ENCODE measurements around the gene ANGPTL7.
A peak's percentile ranks its signal among the peaks of the same experiment; 100 is the strongest.

The ANGPTL7 gene, protein sequence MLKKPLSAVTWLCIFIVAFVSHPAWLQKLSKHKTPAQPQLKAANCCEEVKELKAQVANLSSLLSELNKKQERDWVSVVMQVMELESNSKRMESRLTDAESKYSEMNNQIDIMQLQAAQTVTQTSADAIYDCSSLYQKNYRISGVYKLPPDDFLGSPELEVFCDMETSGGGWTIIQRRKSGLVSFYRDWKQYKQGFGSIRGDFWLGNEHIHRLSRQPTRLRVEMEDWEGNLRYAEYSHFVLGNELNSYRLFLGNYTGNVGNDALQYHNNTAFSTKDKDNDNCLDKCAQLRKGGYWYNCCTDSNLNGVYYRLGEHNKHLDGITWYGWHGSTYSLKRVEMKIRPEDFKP

GRCh38 chr1:11188858-11189451 is at the start of gene ANGPTL7:
TSS of gene ANGPTL7 (plus strand) at chr1:11189355. CDS start at chr1:11189580, 225 bp downstream.
- no peak within 1 kb of the TSS for H3K27ac Mint-ChIP-seq
- H3K27me3 Mint-ChIP-seq (ENCODE audit: low read depth) = no peaks in the 10 kb centered on the region
- no peaks in the 10 kb centered on the region for H3K9me3 Mint-ChIP-seq
- no peaks in the 10 kb centered on the region for H3K4me1 Mint-ChIP-seq (ENCODE audit: low read depth)
- peaks cover 7% of the 10 kb centered on the region for H3K36me3 Mint-ChIP-seq (ENCODE audit: low read depth)
- no peak within 1 kb of the TSS for H3K4me3 Mint-ChIP-seq

DNA sequence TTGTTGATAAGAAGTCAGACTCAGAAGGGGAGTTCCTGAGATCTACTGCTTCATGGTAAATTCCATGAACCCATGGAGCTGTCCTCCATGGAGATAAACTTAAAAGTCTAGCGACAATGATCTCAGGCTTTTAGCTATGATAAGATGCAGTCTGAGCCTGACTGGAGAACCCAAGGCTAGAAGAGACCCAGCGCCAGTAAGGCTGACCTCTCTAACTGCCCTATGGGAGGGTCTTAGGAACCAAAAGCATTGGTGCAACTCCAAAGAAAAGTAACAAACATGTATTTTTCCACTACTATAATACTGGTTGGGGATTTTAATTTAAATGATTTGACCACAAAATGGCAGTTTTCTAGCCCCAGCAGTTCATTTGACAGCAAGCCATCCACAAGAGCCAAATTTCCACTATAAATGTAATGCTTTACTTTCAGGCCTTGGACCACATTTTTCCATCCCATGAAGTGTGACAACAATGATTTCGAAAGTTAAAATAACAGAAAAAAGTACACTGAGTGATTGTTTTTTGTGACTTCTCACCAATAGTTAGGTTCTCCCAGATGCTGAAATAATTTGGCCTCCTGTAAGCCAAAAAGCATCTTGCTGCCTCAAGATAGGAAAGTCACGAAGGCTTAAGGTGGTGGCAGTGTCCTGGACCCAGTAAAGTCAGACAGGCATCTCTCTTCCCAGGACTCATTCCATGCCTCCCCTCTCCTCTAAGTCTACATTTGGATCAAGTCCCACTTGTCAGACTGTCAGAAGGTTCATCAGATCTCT is 46.4 kb upstream of the ANGPTL7 start:
- Mint-ChIP-seq H3K4me3 (no peak overlapping the region), H3K36me3 (ENCODE audit: low read depth) (peaks cover 39% of the 10 kb centered on the region), H3K4me1 (ENCODE audit: low read depth) (peaks cover 3% of the 10 kb centered on the region), H3K27me3 (ENCODE audit: low read depth) (no peaks in the 10 kb centered on the region), H3K9me3 (no peaks in the 10 kb centered on the region), H3K27ac (no peak overlapping the region)

DNA sequence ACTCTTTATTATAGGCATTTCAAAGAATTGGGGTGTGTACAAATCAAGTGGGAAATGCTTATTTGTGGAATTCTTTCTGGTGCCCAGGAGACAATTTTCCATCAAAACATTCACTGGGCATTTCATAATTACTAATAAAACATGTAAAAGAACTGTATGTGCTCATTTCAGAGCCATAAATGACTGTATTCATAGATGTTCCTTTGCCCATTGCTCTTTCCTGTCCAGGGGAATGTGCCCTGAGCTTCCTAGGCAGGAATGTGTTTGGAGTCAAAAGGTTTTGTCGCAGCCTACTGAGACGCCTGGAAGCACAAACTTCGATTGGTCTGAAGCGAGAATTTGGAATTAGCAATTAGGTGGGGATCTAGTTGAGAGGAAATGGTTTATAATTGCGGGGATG is 45.8 kb upstream of the ANGPTL7 start:
- Mint-ChIP-seq H3K4me3 (no peak overlapping the region), H3K4me1 (ENCODE audit: low read depth) (peaks cover 3% of the 10 kb centered on the region), H3K27ac (no peak overlapping the region), H3K9me3 (no peaks in the 10 kb centered on the region), H3K36me3 (ENCODE audit: low read depth) (peaks cover 40% of the 10 kb centered on the region), H3K27me3 (ENCODE audit: low read depth) (no peaks in the 10 kb centered on the region)

- peak overlapping the region; percentile 52 for H3K27ac Mint-ChIP-seq
- H3K4me3 Mint-ChIP-seq = no peak overlapping the region
- no peaks in the 10 kb centered on the region for H3K9me3 Mint-ChIP-seq
- H3K36me3 Mint-ChIP-seq (ENCODE audit: low read depth) = peaks cover 37% of the 10 kb centered on the region
- no peaks in the 10 kb centered on the region for H3K27me3 Mint-ChIP-seq (ENCODE audit: low read depth)
- peaks cover 2% of the 10 kb centered on the region for H3K4me1 Mint-ChIP-seq (ENCODE audit: low read depth)
Measured at GRCh38 chr1:11143907-11144306, 45.2 kb upstream of the ANGPTL7 start.

DNA sequence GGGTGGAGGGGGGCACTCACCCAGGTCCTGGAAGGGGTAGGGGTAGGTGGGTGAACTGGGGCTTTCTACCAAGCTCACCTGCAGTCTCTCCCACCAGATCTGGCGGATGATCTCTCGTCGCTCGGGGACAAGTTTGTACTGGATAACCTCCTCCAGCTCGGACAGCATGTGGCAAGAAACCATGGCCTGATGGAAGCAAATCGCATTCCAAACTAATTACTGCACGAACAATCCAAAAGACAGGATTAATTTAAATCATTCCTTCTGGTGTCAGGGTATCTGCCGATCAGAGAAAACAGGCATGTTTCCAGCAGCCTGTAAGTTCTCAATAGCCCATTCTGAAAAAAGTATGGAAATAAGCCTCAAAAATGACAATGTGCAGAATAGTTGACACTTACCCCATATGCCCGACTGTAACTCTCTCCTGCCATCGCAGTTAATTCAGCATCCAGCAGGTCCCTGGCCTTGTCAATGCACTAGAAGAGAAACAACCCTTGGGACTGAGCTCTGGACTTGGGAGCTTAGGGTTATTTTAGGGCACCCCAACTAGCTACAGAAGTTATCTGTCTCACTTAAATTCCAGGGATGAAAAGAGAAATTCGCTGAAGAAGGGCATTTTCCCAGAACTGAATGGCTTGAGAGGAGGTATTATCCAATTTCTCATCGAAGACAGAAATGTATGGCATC is 44.4 kb upstream of the ANGPTL7 start:
- H3K9me3 Mint-ChIP-seq = no peaks in the 10 kb centered on the region
- H3K4me1 Mint-ChIP-seq (ENCODE audit: low read depth) = no peaks in the 10 kb centered on the region
- H3K4me3 Mint-ChIP-seq = no peak overlapping the region
- H3K27me3 Mint-ChIP-seq (ENCODE audit: low read depth) = no peaks in the 10 kb centered on the region
- peaks cover 35% of the 10 kb centered on the region for H3K36me3 Mint-ChIP-seq (ENCODE audit: low read depth)
- H3K27ac Mint-ChIP-seq = no peak overlapping the region

DNA sequence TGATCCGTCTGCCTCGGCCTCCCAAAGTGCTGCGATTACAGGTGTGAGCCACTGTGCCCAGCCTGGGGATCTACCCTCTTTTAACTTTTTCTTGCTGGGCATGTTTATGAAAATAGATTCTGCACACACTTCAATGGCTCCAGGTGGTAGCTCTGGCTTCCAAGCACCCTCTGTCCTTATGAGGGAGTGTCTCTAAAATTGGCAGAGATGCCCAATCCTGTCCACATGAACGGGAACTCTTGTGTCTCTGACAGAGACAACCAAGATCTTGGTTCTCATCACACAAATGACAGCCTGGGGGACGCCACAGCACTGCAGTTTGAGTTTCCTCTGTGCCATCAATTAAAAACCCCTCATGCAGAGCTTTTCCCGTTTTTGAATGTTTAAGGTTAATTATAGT is 43.4 kb upstream of the ANGPTL7 start:
- H3K27ac Mint-ChIP-seq = no peak overlapping the region
- H3K4me1 Mint-ChIP-seq (ENCODE audit: low read depth) = no peaks in the 10 kb centered on the region
- H3K4me3 Mint-ChIP-seq = no peak overlapping the region
- H3K27me3 Mint-ChIP-seq (ENCODE audit: low read depth) = no peaks in the 10 kb centered on the region
- peaks cover 40% of the 10 kb centered on the region for H3K36me3 Mint-ChIP-seq (ENCODE audit: low read depth)
- no peaks in the 10 kb centered on the region for H3K9me3 Mint-ChIP-seq

GRCh38 chr1:11147197-11147770 is 41.9 kb upstream of the ANGPTL7 start:
- Mint-ChIP-seq H3K27ac (no peak overlapping the region), H3K9me3 (no peaks in the 10 kb centered on the region), H3K4me3 (no peak overlapping the region), H3K27me3 (ENCODE audit: low read depth) (no peaks in the 10 kb centered on the region), H3K36me3 (ENCODE audit: low read depth) (peaks cover 40% of the 10 kb centered on the region), H3K4me1 (ENCODE audit: low read depth) (no peaks in the 10 kb centered on the region)

GRCh38 chr1:11150326-11150725 is 38.8 kb upstream of the ANGPTL7 start:
- Mint-ChIP-seq H3K36me3 (ENCODE audit: low read depth) (peaks cover 28% of the 10 kb centered on the region), H3K27ac (no peak overlapping the region), H3K9me3 (no peaks in the 10 kb centered on the region), H3K4me3 (no peak overlapping the region), H3K4me1 (ENCODE audit: low read depth) (no peaks in the 10 kb centered on the region), H3K27me3 (ENCODE audit: low read depth) (no peaks in the 10 kb centered on the region)

DNA sequence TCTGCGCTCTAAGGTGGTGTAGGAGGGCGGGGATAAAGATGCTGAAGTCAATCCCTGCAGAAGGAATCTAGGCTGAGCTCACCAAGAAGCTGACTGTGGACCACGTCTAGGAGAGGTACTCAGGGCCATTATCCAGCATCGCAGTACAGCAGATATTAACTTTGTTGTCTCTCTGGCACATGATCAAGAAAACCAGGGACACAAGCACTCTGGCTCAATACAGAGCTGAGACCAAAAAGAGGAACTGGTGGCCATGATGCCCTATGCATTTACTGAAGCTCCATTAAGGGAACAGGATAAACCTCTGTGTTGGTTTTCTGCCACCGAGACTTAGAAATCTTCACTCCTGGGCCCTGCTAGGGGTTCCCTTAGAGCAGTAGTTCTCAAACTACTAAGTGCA is 38.0 kb upstream of the ANGPTL7 start:
- Mint-ChIP-seq H3K4me1 (ENCODE audit: low read depth) (no peaks in the 10 kb centered on the region), H3K36me3 (ENCODE audit: low read depth) (peaks cover 28% of the 10 kb centered on the region)

DNA sequence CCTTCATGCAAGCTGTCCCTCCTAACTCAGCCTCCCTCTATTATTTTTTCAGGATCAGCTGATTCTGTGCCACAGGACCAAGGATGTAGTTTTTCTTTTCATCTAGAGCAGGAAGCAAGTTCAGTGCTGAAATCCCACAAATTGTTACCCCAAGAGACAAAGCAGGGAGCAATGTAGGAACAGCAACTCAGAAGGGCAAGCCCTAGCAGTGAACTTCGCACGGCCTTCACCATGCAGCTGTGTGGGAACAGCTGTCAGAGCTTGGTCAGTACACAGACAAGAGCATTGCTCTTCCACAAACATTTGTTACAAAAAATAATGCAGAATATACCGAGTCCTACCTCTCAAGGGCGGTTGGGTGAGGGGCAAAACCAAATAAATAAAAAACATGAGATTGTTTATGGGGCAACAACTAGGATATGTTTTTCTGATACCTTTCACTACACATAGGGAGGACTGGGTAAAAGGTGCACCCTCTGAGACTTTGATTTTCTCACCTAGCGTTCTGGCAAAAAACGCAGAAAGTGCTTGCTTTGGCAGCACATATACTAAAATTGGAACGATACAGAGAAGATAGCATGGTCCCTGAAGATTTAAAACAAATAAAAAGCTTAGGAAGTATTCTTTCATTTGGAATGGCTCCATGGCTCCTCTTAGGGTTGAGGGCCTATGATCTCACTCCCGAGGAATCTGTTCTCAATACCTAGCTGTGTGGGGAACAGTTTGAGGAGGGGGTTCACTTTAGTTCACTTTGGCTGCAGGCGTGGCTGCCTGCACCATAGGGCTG is 37.1 kb upstream of the ANGPTL7 start:
- peaks cover 31% of the 10 kb centered on the region for H3K36me3 Mint-ChIP-seq (ENCODE audit: low read depth)
- H3K4me3 Mint-ChIP-seq = no peak overlapping the region
- no peak overlapping the region for H3K27ac Mint-ChIP-seq
- H3K27me3 Mint-ChIP-seq (ENCODE audit: low read depth) = no peaks in the 10 kb centered on the region
- H3K4me1 Mint-ChIP-seq (ENCODE audit: low read depth) = peaks cover 6% of the 10 kb centered on the region
- no peaks in the 10 kb centered on the region for H3K9me3 Mint-ChIP-seq

More for the DNA sequence above, 38.0 kb upstream of the ANGPTL7 start:
- Mint-ChIP-seq H3K27ac (no peak overlapping the region), H3K27me3 (ENCODE audit: low read depth) (no peaks in the 10 kb centered on the region), H3K4me3 (no peak overlapping the region), H3K9me3 (no peaks in the 10 kb centered on the region)

- Mint-ChIP-seq H3K4me1 (ENCODE audit: low read depth) (peaks cover 6% of the 10 kb centered on the region), H3K27me3 (ENCODE audit: low read depth) (no peaks in the 10 kb centered on the region), H3K4me3 (no peak overlapping the region), H3K27ac (no peak overlapping the region), H3K9me3 (no peaks in the 10 kb centered on the region), H3K36me3 (ENCODE audit: low read depth) (peaks cover 27% of the 10 kb centered on the region)
Measured at GRCh38 chr1:11152755-11153154, 36.4 kb upstream of the ANGPTL7 start.

- Mint-ChIP-seq H3K27me3 (ENCODE audit: low read depth) (no peaks in the 10 kb centered on the region), H3K36me3 (ENCODE audit: low read depth) (peaks cover 23% of the 10 kb centered on the region), H3K4me3 (no peak overlapping the region), H3K27ac (no peak overlapping the region), H3K9me3 (no peaks in the 10 kb centered on the region), H3K4me1 (ENCODE audit: low read depth) (peaks cover 6% of the 10 kb centered on the region)
Measured at GRCh38 chr1:11153184-11153583, 36.0 kb upstream of the ANGPTL7 start.

GRCh38 chr1:11156441-11156840 is 32.7 kb upstream of the ANGPTL7 start:
- no peaks in the 10 kb centered on the region for H3K9me3 Mint-ChIP-seq
- H3K27ac Mint-ChIP-seq = peak overlapping the region; percentile 0
- H3K4me3 Mint-ChIP-seq = no peak overlapping the region
- peaks cover 14% of the 10 kb centered on the region for H3K36me3 Mint-ChIP-seq (ENCODE audit: low read depth)
- H3K4me1 Mint-ChIP-seq (ENCODE audit: low read depth) = peaks cover 6% of the 10 kb centered on the region
- H3K27me3 Mint-ChIP-seq (ENCODE audit: low read depth) = no peaks in the 10 kb centered on the region
